ENCODE data around the gene SBF2.
"Not testable (repeated sequence)": the region's sequence is repeated elsewhere in the genome, so short reads cannot be mapped to it uniquely, and the experiment has no call there.

The SBF2 gene

DNA sequence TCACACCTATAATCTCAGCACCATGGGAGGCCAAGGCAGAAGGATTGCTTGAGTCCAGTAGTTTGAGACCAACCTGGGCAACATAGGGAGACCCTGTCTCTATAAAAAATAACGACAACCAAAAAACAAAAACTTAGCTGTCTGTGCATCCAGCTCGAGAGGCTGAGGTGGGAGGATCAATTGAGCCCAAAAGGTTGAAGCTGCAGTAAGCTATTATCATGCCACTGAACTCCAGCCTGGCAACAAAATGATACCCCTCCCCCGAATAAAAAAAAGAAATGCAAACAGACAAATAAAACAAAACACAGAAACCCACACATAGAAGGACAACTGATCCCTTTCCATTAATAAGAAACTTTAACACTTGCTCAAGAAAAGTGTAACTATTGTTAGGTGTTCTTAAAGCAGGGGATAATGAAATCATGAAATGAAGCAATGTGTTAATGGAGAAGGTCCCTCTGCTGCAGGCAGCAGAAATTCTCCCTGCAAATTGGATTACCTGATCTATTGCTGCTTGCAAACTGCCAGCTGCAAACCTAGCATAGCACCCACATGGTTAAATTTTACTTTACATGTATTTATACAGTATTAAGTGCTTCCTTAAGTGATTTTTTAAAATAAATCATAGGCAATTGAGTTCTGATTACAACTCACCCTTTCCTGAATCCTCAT, 226.3 kb downstream of the SBF2 start:
- no peak for DNase-seq (ENCODE audit: low read depth, low spot score)

DNA sequence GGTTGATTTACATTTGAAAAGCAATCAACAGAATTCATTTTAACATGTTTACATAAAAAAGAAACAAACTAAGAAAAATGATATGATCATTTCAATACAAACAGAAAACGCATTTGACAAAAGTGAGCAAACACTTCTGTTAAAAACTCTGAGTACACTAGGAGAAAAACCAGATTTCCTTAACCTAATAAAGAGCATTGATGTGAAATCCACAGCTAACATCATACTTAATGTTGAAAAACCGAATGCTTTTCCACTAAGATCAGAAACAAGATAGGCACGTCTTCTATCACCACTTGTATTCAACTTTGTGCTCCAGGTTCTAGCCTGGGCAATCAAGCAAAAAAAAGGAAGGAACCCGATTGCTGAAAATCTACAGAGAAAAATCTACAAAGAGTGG, 227.6 kb downstream of the SBF2 start:
- no peak for DNase-seq (ENCODE audit: low read depth, low spot score)

GRCh38 chr11:10064828-10065227, 229.2 kb downstream of the SBF2 start:
- DNase-seq (ENCODE audit: low read depth, low spot score), result no peak

DNA sequence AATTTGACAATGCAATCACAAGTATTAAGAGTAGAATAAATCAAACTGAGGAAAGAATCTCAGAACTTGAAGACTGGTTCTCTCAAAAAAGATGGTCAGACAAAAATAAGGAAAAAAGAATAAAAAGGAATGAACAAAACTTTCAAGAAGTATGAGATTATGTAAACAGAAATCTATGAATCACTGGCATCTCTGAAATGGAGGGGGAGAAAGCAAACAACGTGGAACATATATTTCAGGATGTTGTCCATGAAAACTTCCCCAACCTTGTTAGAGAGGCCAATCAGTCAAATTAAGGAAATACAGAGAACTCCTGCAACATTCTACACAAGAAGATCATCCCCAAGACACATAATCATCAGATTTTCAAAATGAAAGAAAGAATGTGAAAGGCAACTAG, 235.7 kb downstream of the SBF2 start:
- DNase-seq (ENCODE audit: low read depth, low spot score), result no peak

DNA sequence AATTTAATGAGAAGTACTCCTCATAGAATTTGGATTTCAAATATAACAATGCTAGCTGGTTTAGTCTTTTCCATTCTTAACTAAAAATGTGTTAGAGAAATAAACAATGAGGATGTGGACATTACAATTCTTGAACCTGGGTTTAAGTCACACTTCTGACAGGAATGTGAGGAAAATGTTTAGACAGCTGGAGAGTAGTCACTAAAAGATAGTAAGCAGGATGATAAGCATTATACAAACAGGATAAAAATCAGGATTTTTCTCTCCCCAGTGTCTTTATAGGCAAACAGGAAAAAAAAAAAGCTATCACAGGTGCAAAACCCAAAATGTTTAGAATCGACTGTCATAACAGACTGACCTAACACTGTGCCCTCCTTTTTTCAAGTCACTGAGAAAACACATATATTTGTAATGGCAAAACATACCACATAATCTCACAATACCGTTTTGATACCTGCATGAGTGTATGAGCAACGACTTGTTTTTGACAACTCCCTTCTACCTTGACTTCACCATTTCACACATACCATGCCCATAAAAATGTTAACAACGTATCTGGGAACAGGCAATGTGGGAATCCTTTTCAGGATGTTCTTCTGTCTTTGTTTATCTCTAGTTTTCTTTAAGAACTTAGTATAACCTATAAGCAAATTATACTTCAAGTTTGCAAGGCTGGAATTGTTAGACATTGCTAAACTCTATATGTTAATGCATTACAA, 242.0 kb downstream of the SBF2 start:
- DNase-seq (ENCODE audit: low read depth, low spot score), result peak; percentile 12

- DNase-seq (ENCODE audit: low read depth, low spot score), result no peak
Measured at GRCh38 chr11:10050561-10050960, 243.5 kb downstream of the SBF2 start.

- DNase-seq (ENCODE audit: low read depth, low spot score), result no peak
Measured at GRCh38 chr11:10049756-10050155, 244.3 kb downstream of the SBF2 start.

- DNase-seq (ENCODE audit: low read depth, low spot score), result no peak
Measured at GRCh38 chr11:10048350-10048749, 245.7 kb downstream of the SBF2 start.

DNA sequence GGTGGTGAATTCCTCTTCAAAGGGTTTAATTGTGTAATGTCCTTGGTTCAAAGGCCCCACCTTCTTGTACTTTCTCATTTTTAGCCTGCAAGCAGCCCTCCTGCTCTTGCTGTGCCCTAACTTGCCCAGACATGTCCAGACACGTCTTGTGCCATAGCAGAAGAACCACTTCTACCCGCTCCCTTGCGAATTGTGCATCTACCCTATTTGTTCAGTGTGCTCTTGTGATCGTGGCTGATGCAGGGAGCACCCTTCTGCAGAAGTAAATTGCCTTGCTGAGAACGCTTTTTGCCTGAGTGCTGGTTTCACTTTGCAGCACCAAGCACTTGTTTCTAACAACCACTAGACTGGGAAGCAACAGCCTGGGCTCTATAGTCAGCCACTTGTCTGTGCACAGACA, 249.4 kb downstream of the SBF2 start:
- no peak for DNase-seq (ENCODE audit: low read depth, low spot score)

GRCh38 chr11:10042699-10043098, 251.3 kb downstream of the SBF2 start:
- no peak for DNase-seq (ENCODE audit: low read depth, low spot score)

GRCh38 chr11:10041748-10042446, 252.1 kb downstream of the SBF2 start:
- DNase-seq (ENCODE audit: low read depth, low spot score), result no peak

DNA sequence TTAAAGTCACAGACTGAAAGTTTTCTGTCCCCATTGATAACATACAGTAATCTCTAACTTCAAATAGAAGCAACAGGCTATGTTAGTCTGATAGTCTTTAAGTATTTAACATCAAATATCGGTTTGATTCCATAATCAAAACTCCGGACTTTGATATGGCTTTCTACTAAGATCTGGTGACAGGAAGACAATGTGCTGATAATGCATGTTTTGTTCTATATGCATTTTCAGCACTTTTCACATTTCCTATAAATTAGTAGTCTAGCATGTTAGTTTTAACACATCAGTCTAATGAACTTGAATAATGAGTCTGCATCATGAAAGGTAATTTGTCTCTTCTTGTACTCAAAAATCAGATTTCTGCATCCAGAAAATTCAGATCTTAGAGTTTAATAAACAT, 252.7 kb downstream of the SBF2 start:
- DNase-seq (ENCODE audit: low read depth, low spot score), result no peak

- no peak for DNase-seq (ENCODE audit: low read depth, low spot score)
Measured at GRCh38 chr11:10038521-10039302, 255.3 kb downstream of the SBF2 start.

DNA sequence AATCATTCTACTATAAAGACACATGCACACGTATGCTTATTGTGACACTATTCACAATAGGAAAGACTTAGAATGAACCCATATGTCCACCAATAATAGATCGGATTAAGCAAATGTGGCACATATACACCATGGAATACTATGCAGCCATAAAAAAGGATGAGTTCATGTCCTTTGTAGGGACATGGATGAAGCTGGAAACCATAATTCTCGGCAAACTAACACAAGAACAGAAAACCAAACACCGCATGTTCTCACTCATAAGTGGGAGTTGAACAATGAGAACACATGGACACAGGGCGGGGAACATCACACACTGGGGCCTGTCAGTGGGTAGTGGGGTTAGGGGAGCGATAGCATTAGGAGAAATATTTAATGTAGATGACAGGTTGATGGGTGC, 258.1 kb downstream of the SBF2 start:
- not testable (repeated sequence) for DNase-seq (ENCODE audit: low read depth, low spot score)

DNA sequence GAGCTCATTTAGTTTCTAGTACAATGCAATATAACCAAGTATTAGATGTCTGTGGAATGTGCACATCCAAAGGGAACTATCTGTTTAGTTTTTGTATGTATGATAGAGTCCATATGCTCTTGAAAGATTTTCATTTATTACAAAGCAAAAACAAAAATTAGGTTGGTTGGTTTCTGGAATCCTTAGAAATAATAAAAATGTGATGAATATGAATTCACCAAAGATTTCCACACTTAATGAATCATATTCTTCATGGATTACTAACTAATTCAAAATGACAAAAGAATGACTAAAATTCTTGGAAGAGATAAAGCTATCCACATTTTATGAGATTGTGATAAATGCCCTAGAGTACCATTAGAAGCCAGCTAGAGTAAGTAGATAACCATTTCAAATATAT, 261.1 kb downstream of the SBF2 start:
- DNase-seq (ENCODE audit: low read depth, low spot score), result no peak

GRCh38 chr11:10030122-10030490, 263.9 kb downstream of the SBF2 start:
- no peak for DNase-seq (ENCODE audit: low read depth, low spot score)

DNA sequence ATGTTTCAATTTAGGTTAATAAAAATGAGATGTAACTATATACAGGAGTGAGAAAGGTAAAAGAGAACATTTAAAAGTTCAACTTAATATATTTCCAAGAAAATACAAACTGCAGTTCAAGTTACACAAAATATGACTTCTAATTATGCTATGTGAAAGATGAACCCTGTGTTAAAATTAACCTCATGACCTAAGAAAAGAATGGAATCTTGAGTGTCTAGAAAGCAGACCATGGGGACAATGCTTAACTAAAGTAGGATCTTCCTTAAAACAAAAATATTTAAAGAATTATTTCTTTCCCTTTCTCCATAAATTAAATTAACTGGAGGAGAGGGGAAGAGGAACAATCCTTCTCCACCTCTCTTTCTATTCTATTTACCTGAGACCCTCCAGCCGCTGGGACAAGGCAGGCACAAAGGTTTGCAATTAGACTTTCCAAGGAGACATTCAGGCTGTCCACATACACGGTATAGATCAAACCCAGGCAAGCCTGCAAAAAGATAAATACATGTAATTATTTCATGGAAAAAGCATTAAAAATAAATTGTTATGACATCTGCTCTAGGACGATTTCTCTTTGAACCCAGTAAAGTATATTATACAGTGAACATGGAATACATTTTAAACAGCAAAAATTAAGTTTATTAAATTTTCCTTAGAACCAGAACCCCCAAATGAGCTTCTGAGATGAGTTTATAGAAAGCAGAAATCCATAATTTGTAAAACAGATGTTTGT, 264.5 kb downstream of the SBF2 start:
- DNase-seq (ENCODE audit: low read depth, low spot score), result no peak

GRCh38 chr11:10026514-10026913, 267.5 kb downstream of the SBF2 start:
- DNase-seq (ENCODE audit: low read depth, low spot score), result no peak

DNA sequence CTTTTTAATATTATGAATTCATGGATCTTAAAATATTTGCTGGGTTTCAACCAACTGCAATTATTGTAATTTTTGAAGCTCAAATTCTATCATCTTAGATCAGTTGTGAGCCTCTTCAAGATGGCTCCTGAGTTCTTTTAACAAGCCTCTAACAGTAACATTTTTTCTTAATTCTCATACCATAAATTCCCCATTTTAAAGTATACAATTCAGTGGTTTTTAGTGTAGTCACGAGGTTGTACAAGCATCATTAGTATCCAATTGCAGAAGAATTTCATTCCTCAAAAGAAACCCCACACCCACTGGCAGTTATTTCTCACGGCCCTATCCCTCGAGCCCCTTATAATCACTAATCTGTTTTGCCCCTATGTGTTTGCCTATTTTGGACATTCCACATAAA, 270.8 kb downstream of the SBF2 start:
- no peak for DNase-seq (ENCODE audit: low read depth, low spot score)

GRCh38 chr11:10022764-10023163, 271.3 kb downstream of the SBF2 start:
- no peak for DNase-seq (ENCODE audit: low read depth, low spot score)

DNA sequence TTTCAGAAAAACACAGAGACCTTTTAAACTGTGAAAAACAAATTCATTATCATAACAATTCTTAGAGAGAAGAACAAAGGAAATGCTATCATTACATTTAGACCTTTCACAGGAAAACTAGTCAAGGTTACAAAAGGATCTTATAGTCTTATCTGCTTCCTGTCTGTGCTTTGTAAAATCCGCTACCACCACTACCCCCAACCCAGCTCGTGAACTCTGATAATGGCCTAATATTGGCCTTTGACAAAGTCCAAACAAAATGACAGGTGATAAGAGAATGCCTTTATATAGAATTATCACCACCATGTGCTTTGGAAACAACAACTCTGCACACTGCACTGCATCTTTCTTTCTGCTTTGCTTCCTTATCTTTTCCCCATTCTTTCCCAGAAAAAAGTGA, 272.5 kb downstream of the SBF2 start:
- DNase-seq (ENCODE audit: low read depth, low spot score), result no peak

All from smooth muscle cell of the brain vasculature (primary cell).